CD4-positive, alpha-beta T cell (primary cell): Measurements from ENCODE around the gene RACK1. TPM values are rescaled to one million over a fixed set of nuclear protein-coding genes. Genes with fewer than 3 reads are reported as not detected.

Experiments used
- ATAC-seq: fragments of 200-7000 bp; cut with Tn5 transposase; one replicate; pipeline ENCODE4 v1.10.0; 2022; ENCODE audit warnings: mild to moderate bottlenecking; ENCODE audit not compliant: poor library complexity
- CTCF ChIA-PET: fragments of 350-600 bp; sonication (Branson Sonifier 250); formaldehyde crosslinking; loops from one replicate; lab custom pipeline; 2021; ENCODE audit warnings: antibody characterized with exemption, inconsistent platforms; lab: Charles Lee
- POLR2A ChIA-PET: fragments of 350-600 bp; sonication (Branson Sonifier 250); formaldehyde crosslinking; loops from one replicate; lab custom pipeline; 2021; ENCODE audit warnings: antibody characterized with exemption, inconsistent platforms; lab: Charles Lee
- DNase-seq, 14 experiments: peaks; one replicate each; pipeline ENCODE4 v3.0.0-alpha.2; 2013 to 2020; ENCODE audit warnings: mixed read lengths in 2 of 14
- H3K27ac ChIP-seq, 2 donors: one replicate each; pipeline versions ENCODE4 v1.5.1 to v1.7.0; 2013; ENCODE audit warnings: low read length in 2 of 2, low read depth in 1 of 2, mild to moderate bottlenecking in 1 of 2
- H3K27me3 ChIP-seq, 2 experiments: 1 replicate in 1 of 2; 2 replicates in 1 of 2; pipeline versions ENCODE4 v1.6.1 to v1.7.0; 2013; ENCODE audit warnings: low read length in 2 of 2, control low read depth in 1 of 2, mild to moderate bottlenecking in 1 of 2, moderate library complexity in 1 of 2; ENCODE audit not compliant: insufficient read depth in 2 of 2, control insufficient read depth in 1 of 2
- H3K36me3 ChIP-seq: one replicate; pipeline ENCODE4 v1.6.1; 2013; ENCODE audit warnings: low read length, control low read depth; ENCODE audit not compliant: insufficient read depth
- H3K4me1 ChIP-seq: one replicate; pipeline ENCODE4 v1.6.1; 2013; ENCODE audit warnings: low read length, control low read depth; ENCODE audit not compliant: insufficient read depth
- H3K4me3 ChIP-seq: one replicate; pipeline ENCODE4 v1.5.1; 2013; ENCODE audit warnings: mild to moderate bottlenecking, low read length, moderate library complexity
- H3K9me3 ChIP-seq, 2 experiments: 1 replicate in 1 of 2; 2 replicates in 1 of 2; pipeline versions ENCODE4 v1.6.1 to v1.7.0; 2013; ENCODE audit warnings: low read length in 2 of 2, mild to moderate bottlenecking in 2 of 2, control low read depth in 1 of 2, moderate library complexity in 1 of 2; ENCODE audit not compliant: control insufficient read depth in 1 of 2, insufficient read depth in 1 of 2
- H3K27ac Mint-ChIP-seq: one replicate; pipeline ENCODE4 v1.8.0; 2020; ENCODE audit warnings: mixed read lengths
- H3K27me3 Mint-ChIP-seq: one replicate; pipeline ENCODE4 v1.8.0; 2021; ENCODE audit warnings: mixed read lengths
- H3K36me3 Mint-ChIP-seq: one replicate; pipeline ENCODE4 v1.8.0; 2021; ENCODE audit warnings: low read depth, mixed read lengths
- H3K4me1 Mint-ChIP-seq: one replicate; pipeline ENCODE4 v1.8.0; 2021; ENCODE audit warnings: low read depth, mixed read lengths
- H3K4me3 Mint-ChIP-seq: one replicate; pipeline ENCODE4 v1.8.0; 2020; ENCODE audit warnings: mild to moderate bottlenecking, mixed read lengths
- H3K9me3 Mint-ChIP-seq: one replicate; pipeline ENCODE4 v1.8.0; 2020; ENCODE audit warnings: mixed read lengths
- intact Hi-C, 2 experiments: fragments of 100-400 bp; cut with DNase I in 1 of 2; cut with micrococcal nuclease in 1 of 2; formaldehyde crosslinking; loops; one replicate each; pipeline versions ENCODE4 v1.15.1 to v1.9.0; 2023 to 2025; cut with DNase I, micrococcal nuclease
- total RNA-seq, 174 experiments: library from RNA in 2 of 174; stranded (reverse) in 2 of 174; gene quantifications; one replicate each; pipeline ENCODE4 v1.2.3 and lab custom pipeline; 2021 to 2026
- TF ChIP-seq, protein P1 (sequence below): fragments of 200-600 bp; IDR thresholded peaks from one replicate; pipeline ENCODE4 v1.8.0; 2022; ENCODE audit warnings: antibody characterized with exemption, mild to moderate bottlenecking

Gene RACK1
- total RNA-seq, 2 experiments from 2014 or later: 2,499 to 2,682 TPM

DNA sequence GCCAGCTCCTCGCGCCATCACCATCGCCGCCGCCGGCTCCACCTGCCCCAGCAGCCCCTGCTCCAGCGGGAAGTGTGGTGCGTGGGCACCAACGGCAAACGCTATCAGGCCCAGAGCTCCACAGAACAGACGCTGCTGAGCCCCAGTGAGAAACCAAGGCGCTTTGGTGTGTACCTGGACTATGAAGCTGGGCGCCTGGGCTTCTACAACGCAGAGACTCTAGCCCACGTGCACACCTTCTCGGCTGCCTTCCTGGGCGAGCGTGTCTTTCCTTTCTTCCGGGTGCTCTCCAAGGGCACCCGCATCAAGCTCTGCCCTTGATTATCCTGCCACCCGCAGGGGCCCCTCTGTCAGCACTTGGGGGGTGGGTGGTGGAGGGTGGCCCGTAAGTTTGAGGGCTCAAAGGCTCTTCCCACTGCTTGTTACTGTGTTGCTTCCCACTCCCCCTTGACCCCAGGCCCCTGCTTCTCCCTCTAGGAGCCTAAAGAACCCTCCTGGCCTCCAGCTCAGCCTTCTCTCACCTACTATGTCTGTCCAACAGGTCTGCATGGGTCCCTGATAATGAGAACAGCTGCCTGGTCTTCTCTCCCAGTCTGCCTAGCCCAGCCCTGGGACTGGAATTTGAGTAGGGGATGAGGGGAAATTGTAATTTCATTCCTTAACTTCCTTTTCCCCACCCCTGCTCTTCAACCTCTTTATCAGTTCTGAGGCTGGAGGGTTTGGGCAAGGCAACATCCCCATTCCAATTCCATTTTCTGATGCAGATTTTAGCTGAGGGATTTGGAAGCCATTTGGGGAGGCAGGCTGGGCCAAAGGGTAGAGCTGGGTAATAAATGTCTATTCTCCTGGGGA is 9.0 kb downstream of the RACK1 start:
- no peaks in the 10 kb centered on the region for H3K9me3 Mint-ChIP-seq
- H3K27me3 Mint-ChIP-seq: no peaks in the 10 kb centered on the region
- peaks cover 95% of the 10 kb centered on the region for H3K36me3 ChIP-seq
- peaks cover 91% of the 10 kb centered on the region for H3K36me3 Mint-ChIP-seq
- POLR2A ChIA-PET: interaction anchor here (0.9 to 3.0 kb wide), 7 partner anchors 8 to 50 kb away, joined by 3 to 12 read pairs (median 4); partner anchors contain the start of genes RACK1 and TRIM52
- H3K4me3 ChIP-seq: no peak overlapping the region
- ATAC-seq (no peak), DNase-seq (peak in 1 of 14 experiments; percentile 17)
- no peak overlapping the region for H3K27ac ChIP-seq
- H3K4me3 Mint-ChIP-seq: no peak overlapping the region
- TF ChIP-seq, protein P1, sequence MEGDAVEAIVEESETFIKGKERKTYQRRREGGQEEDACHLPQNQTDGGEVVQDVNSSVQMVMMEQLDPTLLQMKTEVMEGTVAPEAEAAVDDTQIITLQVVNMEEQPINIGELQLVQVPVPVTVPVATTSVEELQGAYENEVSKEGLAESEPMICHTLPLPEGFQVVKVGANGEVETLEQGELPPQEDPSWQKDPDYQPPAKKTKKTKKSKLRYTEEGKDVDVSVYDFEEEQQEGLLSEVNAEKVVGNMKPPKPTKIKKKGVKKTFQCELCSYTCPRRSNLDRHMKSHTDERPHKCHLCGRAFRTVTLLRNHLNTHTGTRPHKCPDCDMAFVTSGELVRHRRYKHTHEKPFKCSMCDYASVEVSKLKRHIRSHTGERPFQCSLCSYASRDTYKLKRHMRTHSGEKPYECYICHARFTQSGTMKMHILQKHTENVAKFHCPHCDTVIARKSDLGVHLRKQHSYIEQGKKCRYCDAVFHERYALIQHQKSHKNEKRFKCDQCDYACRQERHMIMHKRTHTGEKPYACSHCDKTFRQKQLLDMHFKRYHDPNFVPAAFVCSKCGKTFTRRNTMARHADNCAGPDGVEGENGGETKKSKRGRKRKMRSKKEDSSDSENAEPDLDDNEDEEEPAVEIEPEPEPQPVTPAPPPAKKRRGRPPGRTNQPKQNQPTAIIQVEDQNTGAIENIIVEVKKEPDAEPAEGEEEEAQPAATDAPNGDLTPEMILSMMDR: no peak
- CTCF ChIA-PET: no interaction called here
- no peaks in the 10 kb centered on the region for H3K9me3 ChIP-seq
- intact Hi-C loops: no loop called here
- no peaks in the 10 kb centered on the region for H3K27me3 ChIP-seq
- peaks cover 19% of the 10 kb centered on the region for H3K4me1 ChIP-seq
- peaks cover 40% of the 10 kb centered on the region for H3K4me1 Mint-ChIP-seq
- H3K27ac Mint-ChIP-seq: no peak overlapping the region

DNA sequence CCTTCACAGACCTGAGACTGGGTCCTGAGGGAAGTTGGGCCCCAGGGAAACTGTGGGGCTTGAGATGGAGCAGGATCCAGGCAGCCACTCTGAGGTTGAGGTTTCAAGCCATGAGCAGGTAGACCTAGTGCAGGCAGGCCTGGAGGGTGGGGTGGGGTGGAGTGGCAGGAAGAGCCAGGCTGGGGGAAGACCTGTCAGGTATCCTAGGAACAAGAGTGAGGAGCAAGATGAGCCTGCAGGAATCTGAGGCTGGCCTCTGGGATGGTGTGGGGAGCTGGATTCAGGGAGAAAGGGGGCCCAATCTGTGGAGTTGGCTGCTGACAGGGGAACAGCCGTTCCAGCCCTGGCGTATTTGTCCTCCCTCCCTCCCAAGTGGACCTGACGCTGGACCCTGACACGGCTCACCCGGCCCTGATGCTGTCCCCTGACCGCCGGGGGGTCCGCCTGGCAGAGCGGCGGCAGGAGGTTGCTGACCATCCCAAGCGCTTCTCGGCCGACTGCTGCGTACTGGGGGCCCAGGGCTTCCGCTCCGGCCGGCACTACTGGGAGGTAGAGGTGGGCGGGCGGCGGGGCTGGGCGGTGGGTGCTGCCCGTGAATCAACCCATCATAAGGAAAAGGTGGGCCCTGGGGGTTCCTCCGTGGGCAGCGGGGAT is 9.8 kb downstream of the RACK1 start:
- no peak for DNase-seq
- Mint-ChIP-seq H3K4me1 (peaks cover 41% of the 10 kb centered on the region), H3K9me3 (no peaks in the 10 kb centered on the region), H3K36me3 (peaks cover 91% of the 10 kb centered on the region), H3K4me3 (no peak overlapping the region), H3K27me3 (no peaks in the 10 kb centered on the region), H3K27ac (no peak overlapping the region)
- ChIA-PET CTCF (no interaction called here), POLR2A (interaction anchor here (1.1 to 3.0 kb wide), 3 partner anchors 9 to 49 kb away, joined by 4 to 12 read pairs (median 5); partner anchors contain the start of gene TRIM52)
- Histone ChIP-seq H3K27ac (no peak overlapping the region), H3K9me3 (no peaks in the 10 kb centered on the region), H3K4me3 (no peak overlapping the region), H3K36me3 (peaks cover 95% of the 10 kb centered on the region), H3K27me3 (no peaks in the 10 kb centered on the region), H3K4me1 (peaks cover 18% of the 10 kb centered on the region)
- no peak for ATAC-seq
- intact Hi-C loops: no loop called here
- TF ChIP-seq, protein P1: no peak

DNA sequence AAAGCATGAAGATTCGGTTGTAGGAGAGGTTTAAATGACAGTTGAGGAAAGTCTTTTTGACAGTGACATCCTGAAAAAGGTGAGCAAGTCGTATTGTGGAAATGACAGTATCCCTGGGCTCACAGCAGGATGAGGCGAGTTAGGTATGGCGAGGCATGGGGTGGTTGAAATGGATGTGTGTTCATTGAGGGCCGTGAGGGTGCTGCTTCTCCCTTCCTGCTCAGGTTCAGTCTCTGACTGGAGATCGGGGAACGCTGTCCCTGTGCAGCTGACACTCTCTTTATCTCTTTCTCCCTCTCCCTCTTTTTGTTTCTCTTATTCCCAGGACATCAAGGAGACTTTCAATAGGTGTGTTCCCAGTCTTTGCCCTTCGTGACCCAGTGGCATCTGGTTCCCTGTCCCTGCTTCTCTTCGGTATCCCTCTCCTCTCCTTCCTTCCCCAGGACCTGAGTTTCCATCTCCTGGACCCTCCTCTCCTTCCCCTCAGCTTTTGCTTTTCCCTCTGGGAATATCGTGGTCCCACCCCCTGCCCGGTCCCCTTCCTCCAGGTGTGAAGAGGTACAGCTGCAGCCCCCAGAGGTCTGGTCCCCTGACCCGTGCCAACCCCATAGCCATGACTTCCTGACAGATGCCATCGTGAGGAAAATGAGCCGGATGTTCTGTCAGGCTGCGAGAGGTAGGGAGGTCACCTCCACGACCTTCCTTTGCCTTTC is 10.5 kb downstream of the RACK1 start:
- Histone ChIP-seq H3K4me3 (no peak overlapping the region), H3K27me3 (no peaks in the 10 kb centered on the region), H3K27ac (no peak overlapping the region), H3K4me1 (peaks cover 16% of the 10 kb centered on the region), H3K36me3 (peaks cover 93% of the 10 kb centered on the region), H3K9me3 (no peaks in the 10 kb centered on the region)
- Mint-ChIP-seq H3K9me3 (no peaks in the 10 kb centered on the region), H3K36me3 (peaks cover 85% of the 10 kb centered on the region), H3K27ac (peak overlapping the region; percentile 53), H3K4me1 (peaks cover 38% of the 10 kb centered on the region), H3K27me3 (no peaks in the 10 kb centered on the region), H3K4me3 (no peak overlapping the region)
- TF ChIP-seq, protein P1: no peak
- DNase-seq: no peak
- ATAC-seq: no peak
- intact Hi-C loops: no loop called here
- ChIA-PET POLR2A (interaction anchor here (0.5 to 3.0 kb wide), 6 partner anchors 10 to 28 kb away, joined by 3 to 12 read pairs (median 4); partner anchors contain the start of genes RACK1, TRIM41 and TRIM52), CTCF (no interaction called here)
